DMS79 treated with DMSO at 0.1 percent for 48 hours (cell line): ENCODE measurements around the gene TADA1.
"Not testable (repeated sequence)": the region's sequence is repeated elsewhere in the genome, so short reads cannot be mapped to it uniquely, and the experiment has no call there.

Experiments used
- DNase-seq: peaks from one replicate; lab custom pipeline; 2025; lab: John Stamatoyannopoulos, UW

Gene TADA1

DNA sequence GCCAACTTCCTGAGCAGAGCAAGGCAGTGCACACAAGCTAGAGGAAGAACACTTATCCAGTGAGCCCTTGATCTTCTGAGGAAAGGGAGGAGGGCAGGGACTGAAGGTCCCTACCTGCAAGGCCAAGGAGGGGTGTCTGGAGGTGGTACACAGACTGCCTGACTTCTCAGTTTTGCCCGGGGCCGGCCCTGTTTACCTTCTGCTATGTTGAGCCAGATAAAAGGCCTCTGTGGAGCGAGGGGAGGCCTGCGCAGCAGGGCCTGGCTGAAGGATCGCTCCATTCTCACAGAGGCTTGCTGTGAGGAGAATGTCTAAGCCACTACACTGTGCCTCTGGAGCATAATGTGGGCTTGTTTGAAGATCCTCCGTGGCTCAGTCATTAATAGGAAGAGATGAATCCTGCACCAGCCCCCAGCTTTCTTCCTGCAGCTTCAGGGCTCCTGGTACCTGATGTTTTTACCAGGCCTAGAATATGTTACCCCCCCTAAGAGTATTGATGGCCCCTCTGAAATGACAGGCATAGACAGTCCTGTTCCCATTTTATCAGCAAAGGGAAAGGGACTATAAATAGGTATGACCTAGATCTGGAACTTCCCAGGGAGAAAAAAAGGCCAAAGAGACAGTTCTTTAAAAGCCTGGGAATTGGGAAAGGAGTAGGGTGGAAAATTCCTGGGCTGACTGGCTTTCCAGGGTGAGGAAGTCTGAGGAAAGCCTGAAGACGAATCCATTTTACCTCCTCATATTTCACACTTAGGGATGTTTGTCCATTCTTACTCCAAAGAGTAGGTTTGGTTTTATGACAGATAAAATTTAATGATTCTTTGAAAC is 32.1 kb downstream of the TADA1 start:
- no peak for DNase-seq

DNA sequence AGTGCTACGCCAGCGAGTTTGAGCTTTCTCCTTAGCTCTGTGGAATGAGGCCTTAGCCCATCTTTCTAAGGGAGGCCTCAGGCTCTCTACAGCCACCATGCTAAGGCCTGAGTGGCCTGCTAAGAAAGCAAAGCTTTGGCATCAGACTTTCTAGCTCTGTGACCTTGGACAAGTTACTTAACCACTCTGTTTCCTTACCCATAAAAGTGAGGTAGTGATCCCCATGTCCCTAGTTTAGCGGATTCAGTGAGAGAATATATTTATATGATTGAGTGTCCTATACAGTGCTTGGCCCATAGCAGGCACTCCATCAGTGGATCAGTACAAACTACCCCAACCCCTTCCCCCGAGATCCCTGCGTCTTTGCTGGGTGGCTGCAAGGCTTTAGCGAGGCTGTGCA is 32.7 kb downstream of the TADA1 start:
- DNase-seq: no peak

GRCh38 chr1:166840309-166841274 is 35.5 kb downstream of the TADA1 start:
- DNase-seq: no peak

GRCh38 chr1:166839600-166840308 is 36.3 kb downstream of the TADA1 start:
- DNase-seq: peak; percentile 43

- DNase-seq: peak; percentile 70
These were observed 37.1 kb downstream of the TADA1 start, which contains the start of gene POGK for GRCh38 chr1:166838766-166839599. TSS of gene POGK (plus strand) at chr1:166839475. CDS start at chr1:166840957, 1,482 bp downstream.

GRCh38 chr1:166836733-166837132 is 39.3 kb downstream of the TADA1 start:
- DNase-seq: no peak

DNA sequence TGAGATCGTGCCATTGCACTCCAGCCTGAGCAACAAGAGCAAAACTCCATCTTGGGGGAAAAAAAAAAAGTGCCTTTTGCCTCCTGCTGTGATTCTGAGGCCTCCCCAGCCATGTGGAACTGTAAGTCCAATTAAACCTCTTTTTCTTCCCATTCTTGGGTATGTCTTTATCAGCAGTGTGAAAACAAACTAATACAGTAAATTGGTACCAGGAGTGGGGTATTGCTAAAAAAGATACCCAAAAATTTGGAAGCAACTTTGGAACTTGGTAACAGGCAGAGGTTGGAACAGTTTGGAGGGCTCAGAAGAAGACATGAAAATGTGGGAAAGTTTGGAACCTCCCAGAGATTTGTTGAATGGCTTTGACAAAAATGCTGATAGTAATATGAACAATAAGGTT is 46.3 kb downstream of the TADA1 start:
- DNase-seq: not testable (repeated sequence)

GRCh38 chr1:166827426-166827825 is 48.6 kb downstream of the TADA1 start:
- DNase-seq: no peak

DNA sequence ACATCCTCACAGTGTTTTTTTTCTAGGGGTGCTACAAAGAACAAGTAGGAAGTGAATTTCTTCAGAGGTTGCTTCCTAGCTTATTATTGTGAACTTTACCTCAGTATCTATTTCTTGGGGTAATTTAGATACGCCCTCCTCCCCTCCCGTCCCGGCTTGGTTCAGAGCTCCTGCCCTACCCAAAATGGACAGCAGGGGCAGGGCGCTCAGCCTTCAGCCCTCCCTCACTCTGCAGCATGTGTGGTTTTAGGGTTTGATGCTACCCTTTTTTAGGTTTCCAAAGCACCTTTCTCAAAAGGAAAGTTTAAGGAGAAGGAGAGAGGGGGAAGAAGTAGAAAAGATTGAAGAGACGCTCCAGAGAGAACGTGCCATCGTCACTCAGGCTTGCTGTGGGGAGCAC is 53.7 kb downstream of the TADA1 start:
- DNase-seq: no peak

- no peak for DNase-seq
These were observed 56.1 kb downstream of the TADA1 start for GRCh38 chr1:166819974-166820373.

- DNase-seq: no peak
These were observed 61.5 kb downstream of the TADA1 start for GRCh38 chr1:166814611-166815010.

- DNase-seq: no peak
These were observed 62.4 kb downstream of the TADA1 start for GRCh38 chr1:166813508-166814223.

- DNase-seq: no peak
These were observed 64.4 kb downstream of the TADA1 start for GRCh38 chr1:166811691-166812090.

- DNase-seq: no peak
These were observed 67.1 kb downstream of the TADA1 start for GRCh38 chr1:166808952-166809351.
